A673 (cell line): ENCODE measurements around the gene UBA1.

ENCODE experiments used
- CTCF ChIP-seq: fragments of 300-800, 200-600 bp; sonication (generic); conservative IDR thresholded peaks from 2 replicates; pipeline ENCODE4 v1.5.1; 2017; ENCODE audit warnings: low read depth, mild to moderate bottlenecking, antibody characterized with exemption, low read length, moderate library complexity, mixed read lengths
- EZH2 ChIP-seq: fragments of 200-600 bp; sonication (generic); IDR thresholded peaks from 2 replicates; pipeline ENCODE4 v1.6.1; 2017; ENCODE audit warnings: borderline replicate concordance, low read depth, mild to moderate bottlenecking, mixed read lengths, antibody characterized with exemption, low read length; ENCODE audit not compliant: poor library complexity, severe bottlenecking

- TF ChIP-seq CTCF = no peak
- TF ChIP-seq EZH2 = no peak
These were observed 51.0 kb downstream of the UBA1 start for GRCh38 chrX:47244676-47245075.
